ENCODE data around the gene LBR.
"Not testable (repeated sequence)": the region's sequence is repeated elsewhere in the genome, so short reads cannot be mapped to it uniquely, and the experiment has no call there.

LBR gene

DNA sequence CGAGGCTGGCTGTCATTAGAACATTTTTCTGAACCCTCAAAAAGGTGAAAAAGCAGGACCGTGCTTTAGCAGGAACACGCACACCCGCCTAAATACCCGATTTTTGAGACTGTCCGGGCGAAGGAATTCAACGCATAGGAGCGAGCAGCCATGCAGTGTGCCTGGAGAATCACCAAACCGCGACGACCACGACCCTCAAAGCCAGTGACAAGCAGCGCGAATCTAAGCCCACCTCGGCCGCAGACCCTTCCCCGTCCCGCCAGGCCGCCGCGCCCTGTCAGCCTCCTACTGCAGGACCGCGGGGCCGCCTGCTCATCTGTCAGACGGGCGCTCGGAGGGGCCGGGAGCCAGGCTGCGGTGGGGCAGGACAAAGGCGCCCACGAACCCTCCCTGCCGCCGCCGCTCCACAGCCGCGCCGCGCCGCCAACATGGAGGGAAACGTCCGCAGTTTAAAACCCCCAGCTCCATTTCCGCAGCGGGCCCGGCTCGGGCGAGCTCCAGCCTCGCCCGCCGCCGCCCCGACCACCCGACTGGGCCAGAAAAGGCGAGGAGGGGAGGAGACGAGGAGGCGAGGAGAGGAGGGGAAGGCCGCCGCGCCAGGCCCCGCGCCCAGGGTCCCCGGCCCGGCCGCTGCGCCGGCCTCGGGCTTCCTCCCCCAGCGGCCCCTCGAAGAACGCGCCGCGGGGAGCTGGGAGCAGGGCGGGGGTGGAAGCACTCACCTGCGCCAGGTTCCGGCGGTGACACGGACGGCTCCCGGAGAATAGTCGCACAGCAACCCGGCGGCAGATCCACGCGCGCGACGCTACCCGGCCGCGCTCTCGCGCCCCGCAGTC, at the start of gene LBR:
LBR (minus strand) TSS at position 804 of the 833 bp plus-strand sequence. CDS start 3,963 bp downstream, outside the sequence.
- DNase-seq, result peak in 1 of 2 experiments; percentile 79

DNA sequence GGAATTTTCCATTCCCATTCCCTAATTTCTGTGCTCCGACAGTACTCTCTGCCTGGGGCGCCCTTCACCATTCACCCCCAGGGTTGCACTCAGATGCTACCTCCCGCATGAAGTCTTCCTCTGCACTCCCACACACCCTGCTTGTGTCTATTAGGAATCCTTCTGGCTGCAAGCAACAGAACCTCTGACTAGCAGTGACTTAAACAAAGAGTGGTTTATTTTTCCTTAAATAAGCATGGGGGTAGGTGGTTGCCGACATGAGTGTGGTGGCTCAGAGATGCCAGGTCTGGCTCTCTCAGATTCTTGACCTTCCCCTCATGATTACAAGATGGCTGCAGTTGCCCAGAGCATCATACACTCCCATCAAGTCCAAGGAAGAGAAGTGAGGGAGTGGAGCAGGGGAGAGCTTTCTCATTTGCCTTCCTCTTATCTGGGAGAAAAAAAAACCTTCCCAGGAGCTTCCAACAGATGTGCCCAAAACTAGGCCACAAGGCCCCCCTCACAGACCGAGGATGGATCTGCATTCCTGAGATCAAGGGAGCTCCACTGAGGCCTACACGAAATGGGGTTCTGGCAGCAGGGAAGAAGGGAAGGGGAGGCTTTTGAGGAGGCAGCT, 49.6 kb upstream of the LBR start:
- no peak for DNase-seq

DNA sequence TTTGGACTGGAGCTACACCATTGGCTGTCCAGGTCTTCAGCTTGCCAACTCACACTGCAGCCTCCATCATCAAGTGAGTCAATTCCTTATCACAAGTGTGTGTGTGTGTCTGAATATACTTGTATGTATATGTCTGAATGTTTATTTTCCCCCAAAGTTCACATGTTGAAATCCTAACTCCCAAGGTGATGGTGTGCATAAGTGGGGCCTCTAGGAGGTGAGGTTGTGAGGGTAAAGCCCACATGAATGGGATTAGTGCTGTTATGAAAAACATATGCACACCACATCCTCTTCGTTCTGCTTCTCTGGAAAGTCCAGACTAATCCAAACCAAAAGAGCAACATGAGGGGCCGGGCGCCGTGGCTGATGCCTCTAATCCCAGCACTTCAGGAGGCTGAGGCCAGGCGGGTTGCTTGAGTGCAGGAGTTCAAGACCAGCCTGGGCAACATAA, 48.7 kb upstream of the LBR start:
- DNase-seq, result no peak

DNA sequence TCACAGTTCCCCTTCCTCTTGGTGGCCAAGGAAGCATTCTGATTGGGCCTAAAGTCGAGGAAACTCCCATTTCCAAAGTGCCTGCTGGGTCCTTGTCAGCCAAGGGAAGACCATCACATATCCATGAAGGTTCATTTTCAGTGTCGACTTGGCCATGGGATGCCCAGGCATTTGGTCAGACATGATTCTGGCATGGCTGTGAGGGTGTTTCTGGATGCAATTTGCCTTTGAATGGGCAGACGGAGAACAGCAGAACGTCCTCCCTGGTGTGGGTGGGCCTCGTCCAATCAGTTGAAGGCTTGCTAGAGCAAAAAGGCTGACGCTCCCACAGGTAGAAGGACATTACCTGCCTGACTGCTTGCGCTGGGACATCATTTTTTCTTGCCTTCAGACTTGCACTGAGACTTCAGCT, 48.3 kb upstream of the LBR start:
- DNase-seq, result no peak

DNA sequence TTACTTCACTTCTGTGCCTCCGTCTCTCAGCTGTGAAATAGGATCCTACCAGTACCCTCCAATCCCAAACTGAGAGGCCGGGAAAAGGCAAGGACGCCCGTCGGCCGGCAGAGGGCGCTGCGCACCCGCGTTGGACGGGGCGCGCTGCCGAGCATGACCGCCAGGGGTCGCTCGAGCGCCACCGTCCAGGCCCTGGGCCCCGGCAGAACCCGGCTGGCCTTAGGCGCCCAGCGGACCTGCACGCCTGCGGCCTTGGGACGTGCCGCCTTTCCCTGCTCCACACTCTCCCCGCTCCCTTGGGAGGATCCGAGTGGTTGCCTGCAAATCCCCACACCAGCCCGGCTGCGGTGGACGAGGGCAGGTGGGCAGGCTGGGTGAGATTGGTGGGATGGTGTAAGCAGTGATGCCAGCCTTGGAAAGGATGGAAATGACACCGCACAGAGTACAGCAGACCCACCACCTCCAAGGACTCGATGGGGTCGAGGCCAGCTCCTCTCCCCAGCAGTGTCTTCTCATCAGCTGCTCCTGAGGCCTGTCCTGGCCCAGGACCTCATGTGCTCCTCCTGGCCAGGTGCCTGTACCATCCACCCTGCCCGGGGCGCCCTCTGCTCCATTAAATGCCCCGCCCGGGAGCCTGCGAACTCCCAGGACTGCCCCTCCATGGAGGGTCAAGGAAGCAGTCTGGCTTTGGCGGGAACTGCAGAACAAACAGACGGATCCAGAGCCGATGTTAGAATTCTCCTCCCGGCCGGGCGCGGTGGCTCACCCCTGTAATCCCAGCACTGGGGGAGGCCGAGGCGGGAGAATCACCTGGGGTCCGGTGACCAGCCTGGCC, 47.4 kb upstream of the LBR start:
- DNase-seq, result peak; percentile 39 to 65

DNA sequence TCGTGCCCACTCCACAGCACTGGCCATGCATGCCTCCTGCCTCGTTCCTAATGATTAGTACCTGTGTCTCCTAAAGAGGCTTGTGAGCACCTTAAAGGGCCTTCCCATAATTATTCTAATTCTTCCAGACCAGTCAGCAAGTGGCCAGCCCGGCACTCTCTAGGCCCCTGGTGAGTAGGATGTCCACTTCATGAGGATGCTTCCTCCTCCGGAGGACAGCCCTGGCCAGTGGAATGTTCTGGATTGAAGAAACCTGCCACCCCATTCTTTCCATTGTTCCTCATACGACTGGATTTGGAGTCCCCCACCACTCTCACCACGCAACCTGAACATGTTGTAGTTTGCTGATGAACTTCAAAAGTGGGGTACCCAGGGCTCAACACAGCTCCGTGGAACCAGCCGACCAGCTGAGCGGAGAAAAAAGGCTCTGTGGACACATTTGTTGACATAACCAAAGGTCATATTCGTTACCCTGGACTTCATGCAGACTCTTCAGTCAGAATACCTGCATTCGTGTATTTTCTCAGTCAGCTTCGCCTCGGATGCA, 46.7 kb upstream of the LBR start:
- no peak for DNase-seq

DNA sequence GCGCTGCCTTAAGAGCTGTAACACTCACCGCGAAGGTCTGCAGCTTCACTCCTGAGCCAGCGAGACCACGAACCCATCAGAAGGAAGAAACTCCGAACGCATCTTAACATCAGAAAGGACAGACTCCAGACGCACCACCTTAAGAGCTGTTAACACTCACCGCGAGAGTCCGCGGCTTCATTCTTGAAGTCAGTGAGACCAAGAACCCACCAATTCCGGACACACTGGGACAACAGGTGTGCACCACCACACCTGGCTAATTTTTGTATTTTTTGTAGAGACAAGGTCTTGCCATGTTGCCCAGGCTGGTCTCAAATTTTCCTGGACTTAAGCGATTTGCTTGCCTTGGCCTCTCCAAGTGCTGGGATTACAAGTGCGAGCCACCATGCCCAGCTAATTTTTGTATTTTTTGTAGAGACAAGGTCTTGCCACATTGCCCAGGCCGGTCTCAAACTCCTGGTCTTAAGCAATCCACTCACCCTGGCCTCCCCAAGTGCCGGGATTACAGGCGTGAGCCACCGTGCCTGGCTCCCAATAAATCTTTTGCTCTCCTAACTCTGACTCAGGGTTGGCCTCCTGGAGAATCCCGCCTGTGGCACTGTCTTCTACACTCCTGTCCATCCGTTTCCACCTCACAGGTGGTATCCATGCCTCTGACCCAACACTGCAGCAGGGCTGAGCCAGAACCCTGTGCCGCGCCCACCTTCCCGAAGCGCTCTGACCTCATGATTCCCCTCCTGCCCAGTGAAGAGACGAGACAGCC, 46.0 kb upstream of the LBR start:
- not testable (repeated sequence) for DNase-seq

DNA sequence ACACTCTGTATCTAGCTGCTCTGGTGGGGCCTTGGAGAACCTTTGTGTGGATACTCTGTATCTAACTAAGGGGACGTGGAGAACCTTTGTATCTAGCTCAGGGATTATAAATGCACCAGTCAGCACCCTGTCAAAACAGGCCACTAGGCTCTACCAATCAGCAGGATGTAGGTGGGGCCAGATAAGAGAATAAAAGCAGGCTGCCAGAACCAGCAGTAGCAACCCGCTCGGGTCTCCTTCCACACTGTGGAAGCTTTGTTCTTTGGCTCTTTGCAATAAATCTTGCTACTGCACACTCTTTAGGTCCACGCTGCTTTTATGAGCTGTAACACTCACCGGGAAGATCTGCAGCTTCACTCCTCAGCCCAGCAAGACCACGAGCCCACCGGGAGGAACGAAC, 45.4 kb upstream of the LBR start:
- not testable (repeated sequence) for DNase-seq

DNA sequence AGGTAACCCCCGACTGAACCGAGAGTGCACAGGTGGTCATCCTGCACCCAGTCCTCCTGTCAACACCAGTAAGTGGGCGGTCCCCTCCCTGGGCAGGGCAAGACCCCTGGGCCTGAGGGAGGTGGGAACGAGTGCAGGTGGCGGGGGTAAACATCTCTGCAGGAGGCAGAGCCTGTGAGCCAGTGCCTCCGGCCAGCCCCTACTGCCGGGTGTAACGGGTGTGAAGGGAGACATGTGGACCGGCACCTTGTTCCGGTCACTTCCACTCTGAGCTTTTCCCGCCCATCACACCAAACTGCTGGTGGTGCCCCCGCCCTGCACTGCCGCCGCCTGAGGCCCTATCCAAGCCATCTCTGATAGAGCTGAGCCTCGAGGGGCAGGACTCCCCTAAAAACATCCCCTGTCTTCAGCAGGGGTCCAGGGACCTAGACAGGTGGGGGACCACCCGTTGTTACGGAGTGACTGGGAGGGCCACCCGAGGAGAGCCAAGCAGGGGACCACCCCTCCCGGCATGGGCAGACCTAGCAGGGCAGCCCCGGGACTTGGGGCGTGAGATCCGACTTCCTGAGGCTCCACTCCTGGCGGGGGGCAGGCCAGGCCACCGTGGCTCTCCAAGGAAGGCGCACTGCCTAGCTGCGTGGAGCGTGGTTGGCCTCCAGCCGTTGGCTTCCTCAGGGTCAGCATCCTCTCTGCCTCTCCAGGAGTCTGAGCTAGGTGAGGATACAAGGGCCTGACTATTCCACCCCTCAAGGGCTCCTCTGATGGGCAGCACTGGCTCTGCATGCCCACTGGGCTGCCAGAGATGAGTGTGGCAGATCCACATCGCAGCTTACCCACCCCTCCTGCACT, 43.8 kb upstream of the LBR start:
- no peak for DNase-seq

DNA sequence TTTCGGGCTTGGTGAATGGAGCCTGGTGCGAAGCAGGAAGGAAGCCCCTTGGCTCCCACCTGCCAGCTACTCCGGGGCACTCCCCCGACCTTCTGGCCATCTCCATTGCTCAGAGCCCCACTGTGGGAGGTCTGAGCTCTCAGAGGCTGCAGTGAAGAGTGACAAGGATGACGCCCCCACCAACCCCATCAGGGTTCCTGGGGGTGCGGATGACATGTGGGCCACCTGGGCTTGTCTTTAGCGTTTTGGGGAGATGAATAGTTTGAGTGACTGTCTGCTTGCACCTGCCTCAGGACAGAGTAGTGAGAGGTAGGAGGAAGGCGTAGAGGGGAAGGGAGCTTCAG, 43.2 kb upstream of the LBR start:
- DNase-seq, result no peak

DNA sequence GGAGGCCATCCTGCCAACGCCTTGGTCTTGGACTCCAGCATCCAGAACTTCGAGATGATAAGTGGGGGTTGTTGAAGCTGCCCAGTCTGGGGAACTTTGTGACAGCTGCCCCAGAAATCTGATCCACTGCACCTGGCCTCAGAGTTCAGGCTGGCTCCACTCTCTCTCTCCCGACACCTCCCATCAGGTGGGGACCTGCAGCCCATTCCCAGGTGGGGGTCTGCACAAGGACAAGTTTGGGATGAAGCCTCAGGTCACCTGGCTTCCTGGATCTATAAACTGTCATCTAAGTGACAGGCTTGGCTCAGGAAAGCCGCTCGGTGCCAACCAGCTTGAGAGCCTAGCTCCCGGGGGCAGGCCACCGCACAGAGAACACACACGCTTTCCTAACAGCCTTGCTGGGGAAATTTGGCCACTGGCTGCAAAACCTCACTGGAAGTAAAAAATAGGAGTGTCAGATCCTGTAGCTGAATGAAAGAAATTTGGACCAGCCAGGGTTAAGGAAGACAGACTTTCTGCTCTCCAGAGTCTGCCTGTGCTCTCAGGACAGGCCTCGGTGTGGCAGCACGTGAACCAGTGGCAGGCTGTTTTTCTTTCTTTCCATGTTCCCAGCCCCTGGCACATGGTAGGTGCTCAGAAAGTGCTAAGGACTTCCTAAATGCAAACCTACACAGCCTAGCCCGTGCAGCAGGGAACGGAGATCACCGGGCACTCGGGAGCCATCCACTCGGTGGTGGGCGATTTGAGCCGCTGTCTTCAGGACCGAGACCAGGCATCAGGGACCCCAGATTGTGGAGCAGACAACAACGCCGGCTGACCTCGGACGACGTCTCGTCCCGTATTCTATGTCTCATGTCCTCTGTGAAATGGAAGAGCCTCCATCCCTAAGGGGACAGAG, 42.6 kb upstream of the LBR start:
- no peak for DNase-seq

DNA sequence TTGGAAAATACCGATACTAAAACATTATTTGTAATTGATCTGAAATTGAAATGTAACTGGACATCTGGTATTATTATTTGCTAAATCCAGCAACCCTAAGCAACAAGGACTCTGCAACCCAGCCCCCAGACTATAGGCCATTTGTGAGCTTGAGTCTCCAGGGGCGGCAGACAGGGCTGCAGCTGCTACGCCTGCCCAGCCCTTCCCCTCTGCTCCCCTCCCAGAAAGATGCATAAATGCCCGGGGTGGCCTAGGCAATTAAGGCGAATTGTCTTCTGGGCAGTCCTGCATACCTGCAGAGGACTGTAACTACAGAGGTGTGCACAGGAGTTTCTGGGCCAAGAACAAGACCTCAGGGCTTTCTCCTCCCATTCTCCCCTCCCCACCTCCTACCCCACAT, 41.2 kb upstream of the LBR start:
- DNase-seq, result no peak

DNA sequence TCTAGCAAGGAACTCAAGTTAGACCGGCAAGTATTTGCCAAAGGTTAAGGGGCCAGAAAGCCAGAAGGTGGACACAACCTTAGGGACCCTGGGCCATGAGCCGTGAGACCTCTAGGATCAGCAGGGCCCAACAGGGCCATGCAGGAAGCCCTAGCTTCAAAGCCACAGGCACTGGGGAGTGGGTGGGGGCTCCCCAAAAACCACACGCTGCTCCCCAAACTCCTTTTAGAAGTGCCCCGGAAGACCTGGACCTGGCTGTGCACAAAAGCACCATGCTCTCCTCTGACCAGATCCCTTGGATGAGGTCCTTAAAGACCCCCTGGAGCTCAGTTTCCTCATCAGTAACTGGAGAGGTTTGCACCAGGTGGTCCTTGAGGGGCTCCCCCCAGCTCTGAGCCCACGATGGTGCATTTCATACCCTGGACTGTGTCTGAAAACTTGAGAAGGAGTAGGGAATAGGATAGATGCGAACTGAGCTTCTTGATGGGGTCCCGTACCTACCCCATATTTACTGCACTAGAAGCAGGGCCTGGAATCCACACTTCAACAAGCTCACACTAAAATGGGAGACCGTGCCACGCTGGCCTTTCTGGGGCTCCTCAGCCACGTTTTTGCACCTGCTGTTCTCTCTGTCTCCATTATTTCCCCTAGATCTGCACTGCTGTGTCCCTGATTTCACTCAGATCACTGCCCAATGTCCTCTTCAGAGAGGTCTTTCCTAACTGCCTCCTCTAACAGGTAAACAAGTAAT, 40.6 kb upstream of the LBR start:
- no peak for DNase-seq

DNA sequence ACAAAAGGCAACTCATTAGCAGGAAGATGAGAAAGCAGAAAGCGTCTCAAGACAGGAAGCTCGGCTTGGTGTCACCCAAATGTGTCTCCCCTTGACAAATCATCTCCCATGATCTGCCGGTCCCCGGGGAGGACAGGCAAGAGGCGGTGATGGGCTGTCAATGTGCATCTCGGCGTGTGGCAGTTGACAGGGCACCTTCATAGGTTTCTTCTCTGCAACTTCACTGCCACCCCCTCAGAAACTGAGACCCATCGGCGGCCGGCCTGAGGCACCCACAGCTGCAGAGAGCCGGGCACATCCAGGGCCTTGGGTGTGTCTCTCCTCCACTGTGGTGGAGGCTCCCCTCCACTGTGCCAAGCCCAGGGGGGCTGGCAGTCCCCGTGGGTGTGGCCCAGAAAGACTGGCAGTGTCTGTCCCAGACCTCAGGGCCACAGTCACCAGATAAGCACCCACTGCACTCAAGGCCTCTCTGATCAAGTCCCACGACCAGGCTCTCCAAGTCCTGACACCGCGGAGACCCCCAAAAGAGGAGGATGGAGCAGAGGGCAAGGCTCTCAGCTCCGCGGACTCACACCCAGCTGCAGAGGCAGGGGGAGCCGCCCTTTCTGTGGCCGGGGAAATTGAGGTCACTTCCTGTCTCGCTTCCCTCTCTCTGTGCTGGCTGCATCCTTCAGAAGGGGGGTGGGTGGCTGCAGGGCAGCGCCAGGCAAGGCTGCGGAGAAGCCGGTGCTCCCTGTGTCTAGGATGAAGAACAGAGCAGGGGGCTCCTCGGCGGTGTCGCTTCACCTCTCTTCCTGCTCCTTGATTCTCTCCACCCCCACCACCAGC, 39.6 kb upstream of the LBR start:
- no peak for DNase-seq

DNA sequence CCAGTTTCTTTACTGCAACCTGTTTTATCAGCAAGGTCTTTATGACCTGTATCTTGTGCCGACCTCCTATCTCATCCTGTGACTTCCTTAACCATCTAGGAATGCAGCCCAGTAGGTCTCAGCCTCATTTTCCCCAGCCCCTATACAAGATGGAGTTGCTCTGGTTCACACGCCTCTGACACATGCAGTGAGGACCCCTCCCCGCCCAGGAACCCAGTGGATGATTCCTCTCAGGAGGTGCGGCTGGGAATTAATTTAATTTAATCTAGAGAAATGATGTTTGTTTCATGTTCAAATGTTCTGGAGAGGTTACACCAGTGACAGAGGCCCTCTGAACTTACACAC, 39.0 kb upstream of the LBR start:
- DNase-seq, result no peak

DNA sequence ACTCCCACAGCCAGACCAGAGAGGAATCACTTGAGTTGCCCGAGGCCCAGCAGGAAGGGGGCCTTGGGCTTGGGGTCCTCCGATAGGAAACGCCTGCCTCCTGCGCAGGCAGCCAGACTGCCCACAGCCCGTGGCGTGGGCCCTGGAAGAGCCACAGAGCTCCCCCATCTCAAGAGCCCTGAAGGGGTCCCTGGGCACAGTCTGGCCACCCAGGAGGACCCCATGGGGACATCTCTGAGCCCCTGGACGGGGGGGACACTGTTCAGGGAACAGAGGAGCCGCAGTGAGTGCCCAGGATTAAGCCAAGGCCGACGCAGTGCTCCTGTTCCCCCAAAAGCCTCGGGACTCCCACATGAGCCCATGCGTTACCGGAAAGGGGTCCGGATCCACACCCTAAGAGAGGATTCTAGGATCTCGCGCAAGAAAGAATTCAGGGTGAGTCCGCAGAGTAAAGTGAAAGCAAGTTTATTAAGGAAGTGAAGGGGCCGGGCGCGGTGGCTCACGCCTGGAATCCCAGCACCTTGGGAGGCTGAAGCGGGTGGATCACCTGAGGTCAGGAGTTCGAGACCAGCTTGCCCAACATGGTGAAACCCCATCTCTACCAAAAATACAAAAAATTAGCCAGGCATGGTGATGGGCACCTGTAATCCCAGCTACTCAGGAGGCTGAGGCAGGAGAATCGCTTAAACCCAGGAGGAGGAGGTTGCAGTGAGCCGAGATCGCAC, 38.1 kb upstream of the LBR start:
- DNase-seq, result no peak

DNA sequence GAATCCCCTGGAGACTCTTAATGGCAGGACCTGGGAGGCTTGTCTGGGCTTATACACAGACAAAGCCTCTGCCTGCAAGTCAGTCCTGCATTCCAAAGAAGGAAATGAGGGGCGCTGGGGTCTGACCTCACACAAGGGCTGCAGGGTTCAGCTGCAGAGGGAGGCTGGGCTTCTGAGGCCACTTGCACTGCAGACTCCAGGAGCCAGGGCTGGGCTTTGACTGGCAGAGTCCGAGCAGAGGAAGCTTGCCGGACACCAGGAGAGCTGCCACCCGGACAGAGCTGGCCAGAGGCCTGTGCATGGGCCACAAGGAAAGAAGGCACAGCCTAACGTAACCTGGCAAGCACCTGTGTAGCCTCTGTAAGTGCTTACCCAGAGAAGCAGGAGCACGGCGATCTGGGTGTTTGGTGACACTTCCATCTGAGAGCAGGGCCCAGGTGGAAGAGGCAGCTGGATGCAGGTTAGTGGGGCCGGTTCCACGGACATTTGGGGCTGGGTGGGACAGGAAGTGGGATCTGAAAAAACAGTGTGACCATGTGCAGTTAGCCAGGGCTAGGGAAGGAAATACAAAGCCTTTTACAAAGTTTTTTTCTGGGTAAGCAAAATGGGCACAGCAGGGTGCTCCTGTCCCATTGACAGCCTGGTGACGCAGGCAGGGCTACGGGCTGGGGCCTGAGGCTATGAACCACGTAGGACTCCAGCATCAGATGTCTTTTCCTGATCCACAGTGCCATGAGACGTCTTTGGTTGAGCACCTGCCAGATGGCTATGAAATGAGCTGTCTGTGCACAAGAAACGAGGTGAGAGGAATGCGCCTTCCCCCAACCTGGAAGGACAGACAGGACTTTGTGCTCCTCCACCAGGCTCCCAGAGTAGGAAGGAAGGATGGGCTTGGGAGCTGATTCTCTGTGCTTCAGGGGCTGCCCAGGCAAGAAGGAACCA, 37.3 kb upstream of the LBR start:
- no peak for DNase-seq

Data from NCI-H526 (cell line).